Dermis microvascular lymphatic vessel endothelial cell (primary cell): ENCODE results near the gene OPN4. TPM values are rescaled to one million over a fixed set of nuclear protein-coding genes. Genes with fewer than 3 reads are reported as not detected.

Source experiments
- DNase-seq, 2 donors: peaks; one replicate each; pipeline versions ENCODE4 v3.0.0 to v3.0.0-alpha.2; 2010; ENCODE audit warnings: low read depth in 2 of 2
- total RNA-seq: library from RNA; depleted of rRNA; stranded (reverse); fragments of >200 nt; gene quantifications from 2 replicates; pipeline ENCODE4 v1.2.1, GENCODE V29; 2014

OPN4 gene
- total RNA-seq, 1 donor from 2014 or later: not detected

DNA sequence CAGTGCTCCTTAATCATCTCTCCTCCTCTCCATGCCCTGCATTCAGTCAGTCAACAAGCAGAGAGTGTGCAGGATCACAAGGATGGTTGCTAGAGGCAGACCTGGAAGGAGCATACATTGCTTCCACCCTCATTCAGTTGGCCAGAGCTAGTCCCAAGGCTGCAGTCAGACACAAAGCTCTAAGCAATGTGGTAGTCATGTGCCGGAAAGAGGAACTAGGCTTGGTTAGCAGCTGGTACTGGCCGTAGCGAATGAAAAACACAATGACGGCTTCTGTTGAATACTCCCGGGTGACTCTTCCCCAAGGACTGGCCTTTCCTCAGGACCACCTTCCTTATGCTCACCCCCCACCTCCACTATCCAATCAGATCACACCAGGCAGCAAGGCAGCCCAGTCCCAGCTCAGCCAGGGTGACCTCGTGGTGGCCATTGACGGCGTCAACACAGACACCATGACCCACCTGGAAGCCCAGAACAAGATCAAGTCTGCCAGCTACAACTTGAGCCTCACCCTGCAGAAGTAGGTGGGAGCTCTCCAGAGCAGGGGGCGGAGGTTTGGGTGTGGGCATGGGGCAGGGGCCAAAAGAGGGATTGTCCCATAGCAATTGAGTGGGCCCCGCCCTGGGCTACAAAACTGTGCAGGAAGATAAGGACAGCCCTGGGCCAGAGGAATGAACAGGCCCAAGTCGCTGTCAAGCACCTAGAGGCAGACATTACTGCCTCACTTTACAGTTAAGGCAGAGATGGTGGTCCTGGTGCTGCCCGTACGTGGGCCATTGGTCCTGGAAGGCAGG, 24.8 kb downstream of the OPN4 start:
- DNase-seq: no peak

DNA sequence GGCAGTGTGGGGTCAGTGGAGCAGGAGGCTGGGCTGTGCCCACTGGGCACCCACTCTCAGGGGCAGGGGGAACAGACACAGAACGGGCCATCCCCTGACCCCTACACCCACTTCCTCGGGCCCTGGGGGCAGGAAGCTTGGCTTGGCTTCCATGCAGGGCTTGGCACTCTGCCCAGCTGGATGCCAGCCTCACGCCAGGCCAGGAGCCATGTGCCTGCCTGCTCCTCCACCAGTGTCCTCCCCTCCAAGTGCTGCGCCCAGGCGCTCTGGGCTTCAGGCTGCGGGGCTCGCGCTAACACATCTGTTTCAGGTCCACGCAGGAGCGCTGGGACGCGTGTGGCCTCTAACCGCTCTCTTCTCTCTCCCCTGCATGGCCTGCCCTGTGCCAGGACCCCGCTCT, 26.7 kb downstream of the OPN4 start:
- DNase-seq: no peak

DNA sequence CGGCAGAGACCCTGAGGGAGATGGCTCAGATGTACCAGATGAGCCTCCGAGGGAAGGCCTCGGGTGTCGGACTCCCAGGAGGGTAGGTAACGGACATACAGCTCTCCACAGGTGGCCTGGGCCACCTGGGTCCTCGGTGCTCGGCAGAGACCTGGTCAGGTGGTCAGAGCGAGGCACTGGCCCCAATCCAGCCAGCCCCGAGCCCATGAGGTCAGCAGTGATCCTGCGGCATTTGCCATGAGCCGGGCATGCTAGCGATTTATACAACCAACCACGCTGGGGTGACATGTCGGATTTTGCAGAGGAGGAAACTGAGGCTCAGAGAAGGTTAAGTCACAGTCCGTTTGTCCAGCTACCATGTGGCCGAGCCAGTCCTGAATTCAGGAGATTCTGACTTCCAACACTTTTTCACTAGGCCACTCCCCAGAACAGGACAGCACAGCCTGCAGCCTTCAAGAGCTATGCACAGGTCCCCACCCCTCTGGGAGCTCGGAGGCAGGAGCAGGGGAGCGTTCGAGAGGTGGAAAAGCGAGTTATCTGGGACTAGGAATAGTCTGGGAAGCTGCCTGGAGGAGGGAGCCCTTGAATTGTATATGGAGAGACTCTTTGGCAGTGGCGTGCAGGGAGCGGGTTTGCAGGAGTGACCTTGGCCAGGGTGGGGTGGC, 27.5 kb downstream of the OPN4 start:
- no peak for DNase-seq

DNA sequence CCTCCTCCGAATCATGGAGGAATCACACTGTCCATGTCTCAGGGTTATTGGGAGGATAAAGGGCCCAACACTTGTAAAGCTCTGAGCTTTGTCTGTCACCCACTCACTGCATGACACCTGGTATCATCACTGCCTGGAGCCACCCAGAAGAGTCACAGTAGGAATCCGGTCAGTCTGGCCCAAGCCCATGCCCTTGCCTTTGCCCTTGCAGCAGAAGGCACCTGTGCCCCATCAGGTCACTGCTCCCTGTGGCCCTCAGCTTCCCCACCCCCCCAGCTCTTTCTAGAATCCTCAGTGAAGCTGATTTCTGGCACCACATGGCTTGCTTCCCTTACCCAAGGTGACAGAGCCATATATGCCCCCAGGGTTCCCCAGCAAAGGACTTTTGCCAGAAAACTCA, 28.3 kb downstream of the OPN4 start:
- no peak for DNase-seq

DNA sequence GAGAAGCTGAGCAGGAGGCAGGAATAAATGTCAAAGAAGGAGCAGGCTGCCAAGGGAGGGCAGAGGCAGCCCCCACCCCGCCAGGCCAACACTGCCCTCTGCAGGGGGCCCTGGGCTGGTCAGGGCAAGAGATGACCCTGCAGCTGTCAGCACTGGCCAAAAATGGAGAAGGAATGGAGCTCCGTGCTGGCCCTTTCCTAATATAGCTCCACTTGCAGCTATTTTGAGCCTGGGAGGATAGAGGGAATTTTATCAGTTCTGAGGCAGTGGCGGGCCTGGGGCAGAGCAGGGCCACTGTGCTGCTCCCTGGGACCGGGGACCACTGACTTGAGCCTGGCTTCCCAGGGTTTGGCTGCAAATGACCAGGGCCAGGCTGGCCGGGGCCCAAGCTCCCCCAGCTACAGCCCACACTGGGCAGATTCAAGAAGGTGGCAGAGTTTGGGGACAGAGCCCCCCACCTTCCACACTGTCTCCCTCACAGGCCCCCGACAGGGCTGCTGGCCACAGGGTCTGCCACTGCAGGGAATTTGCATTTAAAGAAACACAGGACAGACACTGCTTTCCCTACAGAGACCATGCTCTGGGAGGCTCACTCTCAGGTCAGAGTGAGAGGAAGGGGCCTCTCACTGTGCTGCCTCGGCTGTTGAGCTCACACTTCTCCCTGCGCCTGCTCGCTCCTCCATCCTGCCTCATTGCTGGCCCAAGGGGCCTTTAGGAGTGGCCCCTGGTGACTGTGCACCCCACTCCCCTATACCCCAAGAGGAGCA, 30.2 kb downstream of the OPN4 start:
- DNase-seq: no peak

DNA sequence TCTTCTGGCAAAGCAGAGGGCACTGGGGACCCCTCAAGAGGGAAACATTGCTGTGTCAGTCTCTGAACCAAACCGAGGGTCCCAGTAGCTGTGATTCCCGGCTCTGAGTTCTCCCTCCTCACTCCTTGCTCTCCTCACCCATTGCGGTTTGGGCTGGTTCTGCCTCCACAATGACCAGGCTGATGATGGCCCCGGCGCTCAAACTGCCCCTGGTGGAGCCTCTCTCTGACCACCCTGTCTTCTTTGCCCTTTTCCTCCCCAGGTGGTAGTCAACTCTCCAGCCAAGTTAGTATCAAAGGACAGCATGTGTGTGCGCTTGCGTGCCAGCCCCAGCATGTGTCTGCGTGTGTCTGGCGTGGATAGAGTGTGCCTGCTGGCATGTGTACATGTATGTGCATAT, 31.1 kb downstream of the OPN4 start:
- DNase-seq: no peak

DNA sequence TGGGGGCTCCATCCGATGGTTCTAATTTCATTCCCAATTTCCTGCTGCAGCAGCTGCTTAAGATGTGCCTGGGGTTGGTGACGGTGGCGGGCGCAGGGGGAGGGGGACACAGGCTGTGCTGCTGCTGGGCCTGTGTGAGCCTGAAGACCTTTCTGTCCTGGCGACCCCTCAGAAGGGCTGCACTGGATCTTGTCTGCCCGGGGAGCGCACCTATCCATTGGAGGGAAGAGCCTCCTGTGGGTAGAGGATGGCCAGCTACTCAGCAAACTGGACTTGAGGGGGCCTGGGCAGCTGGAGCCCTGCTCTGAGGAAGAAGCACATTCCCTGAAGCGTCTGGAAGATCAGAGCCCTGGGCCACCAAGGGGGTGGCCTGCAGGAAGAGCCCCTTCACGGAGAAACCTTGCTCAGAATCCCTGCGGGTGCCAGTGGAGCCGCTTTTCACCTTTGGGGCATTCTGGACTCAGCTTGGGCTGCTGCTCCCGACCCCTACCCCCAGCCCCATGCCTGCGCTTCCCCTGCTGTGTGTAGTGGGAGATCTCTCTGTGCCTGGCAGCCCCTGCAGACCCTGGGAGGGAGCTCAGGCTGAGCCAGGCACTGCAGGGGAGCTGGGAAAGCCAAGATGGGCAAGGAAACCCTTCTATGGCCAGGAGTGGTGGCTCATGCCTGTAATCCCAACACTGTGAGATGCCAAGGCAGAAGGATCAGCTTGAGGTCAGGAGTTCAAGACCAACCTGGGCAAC, 31.7 kb downstream of the OPN4 start:
- DNase-seq: no peak

DNA sequence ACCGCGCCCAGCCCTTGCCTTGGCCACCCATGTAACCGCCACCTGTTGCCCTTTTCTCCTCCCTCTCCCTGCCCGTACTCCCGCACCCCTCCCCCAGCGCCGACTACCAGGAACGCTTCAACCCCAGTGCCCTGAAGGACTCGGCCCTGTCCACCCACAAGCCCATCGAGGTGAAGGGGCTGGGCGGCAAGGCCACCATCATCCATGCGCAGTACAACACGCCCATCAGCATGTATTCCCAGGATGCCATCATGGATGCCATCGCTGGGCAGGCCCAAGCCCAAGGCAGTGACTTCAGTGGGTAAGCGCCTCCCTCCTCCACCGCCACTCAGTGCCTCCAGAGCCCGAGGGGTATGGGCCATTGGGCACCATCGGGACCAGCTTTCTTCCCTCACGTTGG, 32.6 kb downstream of the OPN4 start:
- DNase-seq: no peak

DNA sequence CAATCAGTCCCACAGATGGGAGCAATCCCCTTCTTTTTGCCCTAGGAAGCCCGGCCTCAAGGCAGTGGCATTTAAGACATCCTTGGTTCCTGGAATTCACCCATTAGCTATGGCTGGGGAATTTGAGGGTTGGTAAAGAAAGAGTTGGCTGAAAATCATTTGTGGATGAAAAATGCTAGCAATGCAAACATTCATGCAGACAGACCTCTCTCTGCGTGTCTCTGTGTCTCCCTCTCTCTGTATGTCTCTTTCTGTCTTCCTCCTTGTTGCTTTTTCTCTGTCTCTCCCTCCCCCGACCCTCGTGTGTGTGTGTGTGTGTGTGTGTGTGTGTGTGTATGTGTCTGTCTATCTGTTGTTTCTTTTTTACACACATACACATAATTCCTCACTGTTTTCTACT, 33.4 kb downstream of the OPN4 start:
- no peak for DNase-seq

DNA sequence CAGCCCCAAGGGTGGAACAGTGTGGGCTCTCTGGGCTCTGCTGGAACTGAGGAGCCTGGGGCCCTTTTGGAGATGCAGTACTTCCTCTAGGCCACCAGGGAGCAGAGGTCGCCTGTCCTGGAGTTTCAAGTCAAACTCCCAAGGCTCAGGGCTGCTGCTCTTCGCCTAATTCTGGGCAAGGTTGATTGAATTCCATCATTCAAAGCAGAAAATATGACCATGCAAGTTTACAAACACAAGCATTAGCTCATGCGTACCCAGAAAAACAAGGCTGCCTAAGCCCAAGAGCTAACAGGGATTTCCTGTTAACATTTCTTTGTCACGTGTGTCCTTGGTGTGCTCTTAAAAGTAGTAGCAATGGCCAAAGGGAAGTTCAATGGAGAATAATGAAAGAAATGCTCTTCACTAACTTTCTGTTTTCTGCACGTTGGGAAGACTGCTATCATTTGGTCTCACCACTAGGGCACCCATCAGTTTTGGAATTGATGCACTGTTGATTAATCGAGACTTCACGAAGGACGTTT, 34.1 kb downstream of the OPN4 start:
- peak; percentile 12 to 61 for DNase-seq

DNA sequence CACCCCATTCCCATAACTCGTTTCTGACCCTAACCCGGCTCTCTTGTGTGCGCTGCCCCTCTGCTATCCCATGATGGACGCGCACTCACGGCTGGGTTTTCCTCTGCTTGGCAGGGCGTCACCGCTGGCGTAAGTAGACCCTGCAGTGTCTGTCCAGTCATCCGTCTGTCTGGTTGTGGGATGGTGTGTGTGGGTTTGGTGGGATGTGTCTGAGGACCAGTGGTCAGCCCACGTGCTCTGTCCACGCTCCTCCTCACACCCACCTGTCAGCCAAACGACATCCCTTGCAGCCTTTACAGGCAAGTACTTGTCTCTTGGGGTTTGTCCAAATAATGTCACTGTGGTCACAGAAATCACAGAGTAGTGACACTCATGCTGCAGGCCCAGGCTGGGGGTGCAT, 34.8 kb downstream of the OPN4 start:
- no peak for DNase-seq

DNA sequence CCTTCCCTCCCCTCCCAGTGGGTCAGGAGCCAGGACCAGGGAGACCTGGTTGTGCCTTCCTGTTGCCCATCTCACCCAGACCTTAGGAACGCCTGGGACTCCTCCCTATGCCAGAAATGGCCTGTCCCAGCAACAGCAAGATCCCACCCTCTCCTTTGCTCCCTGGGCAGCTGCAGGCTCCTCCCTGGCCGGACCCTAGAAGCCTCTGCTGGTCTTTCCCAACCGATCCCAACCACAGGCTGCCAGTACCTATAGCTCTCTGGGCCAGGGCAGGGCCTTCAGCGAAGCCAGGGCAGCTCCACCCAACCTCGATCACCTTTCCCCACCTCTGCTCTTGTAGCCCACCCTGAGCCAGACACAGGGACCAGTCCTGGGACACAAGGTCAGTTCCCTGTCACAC, 35.9 kb downstream of the OPN4 start:
- DNase-seq: no peak

DNA sequence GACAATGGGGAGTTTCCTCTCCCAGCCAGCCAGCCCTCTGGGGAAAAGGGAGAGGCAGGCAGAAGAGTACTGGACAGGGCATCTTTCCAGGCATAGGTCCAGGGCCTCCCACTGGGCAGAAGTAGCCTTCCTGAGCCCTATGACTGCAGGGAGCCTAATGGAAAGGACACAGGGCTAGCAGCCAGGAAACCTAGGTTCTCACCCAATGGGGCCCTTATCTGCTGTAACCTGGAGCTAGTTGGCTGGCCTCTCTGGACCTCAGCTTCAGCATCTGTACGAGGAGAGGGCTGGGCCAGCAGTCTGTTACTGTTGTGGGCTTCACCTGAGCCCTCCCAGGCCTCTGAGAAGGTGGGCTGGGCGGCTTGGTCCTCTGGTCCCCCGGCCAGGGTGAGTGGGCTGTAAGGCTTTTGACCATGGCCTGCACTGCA, 36.3 kb downstream of the OPN4 start:
- DNase-seq: no peak

DNA sequence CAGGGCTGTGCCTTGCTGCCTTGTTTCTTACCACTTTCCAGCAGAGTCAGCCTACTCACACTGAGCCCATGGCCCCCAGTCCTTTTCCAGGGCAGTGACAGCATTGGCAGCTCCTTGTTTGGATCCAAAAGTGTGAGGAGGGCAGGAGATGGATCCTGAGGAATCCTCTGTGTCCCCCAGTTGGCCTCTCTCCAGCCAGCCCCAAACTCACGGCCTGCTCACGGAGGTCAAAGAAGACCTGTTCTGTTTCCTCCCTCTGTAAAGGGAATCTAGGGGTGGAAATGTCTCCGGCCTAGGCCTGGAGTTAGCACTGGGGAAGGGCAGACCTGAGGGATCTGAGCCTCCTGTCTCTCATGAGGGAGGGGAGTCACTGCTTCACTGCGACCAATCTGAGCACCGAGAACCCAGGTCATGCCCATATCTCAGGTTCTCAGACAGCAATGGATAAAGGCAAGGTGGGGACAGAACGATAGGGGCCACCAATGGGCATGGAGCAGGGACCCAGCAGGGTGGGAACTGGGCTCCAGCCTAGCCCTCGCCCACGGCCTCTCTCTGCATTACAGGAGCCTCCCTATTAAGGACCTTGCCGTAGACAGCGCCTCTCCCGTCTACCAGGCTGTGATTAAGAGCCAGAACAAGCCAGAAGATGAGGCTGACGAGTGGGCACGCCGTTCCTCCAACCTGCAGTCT, 37.1 kb downstream of the OPN4 start:
- DNase-seq: no peak

DNA sequence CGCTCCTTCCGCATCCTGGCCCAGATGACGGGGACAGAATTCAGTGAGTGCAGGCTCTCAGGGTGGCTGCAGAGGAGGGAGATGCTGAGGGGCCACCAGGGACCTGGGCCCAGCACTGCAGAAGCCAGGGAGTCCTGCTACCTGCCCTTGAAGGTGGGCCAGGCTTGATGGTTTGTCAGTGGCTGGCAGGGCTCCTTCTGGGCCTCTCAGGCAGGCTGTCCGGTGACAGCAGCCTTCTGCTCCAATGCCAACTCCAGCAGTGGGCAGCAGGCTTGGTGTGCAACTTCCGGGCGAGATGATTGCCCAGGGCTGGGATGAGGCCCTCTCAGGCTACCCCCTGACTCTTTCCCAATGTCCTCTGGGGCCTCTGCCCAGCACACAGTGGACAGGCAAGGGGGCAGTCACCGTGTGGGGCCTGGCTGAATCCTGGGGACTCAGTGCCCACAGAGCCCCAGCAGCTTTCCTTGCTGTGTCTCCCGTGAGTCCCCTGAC, 37.7 kb downstream of the OPN4 start:
- DNase-seq: no peak

DNA sequence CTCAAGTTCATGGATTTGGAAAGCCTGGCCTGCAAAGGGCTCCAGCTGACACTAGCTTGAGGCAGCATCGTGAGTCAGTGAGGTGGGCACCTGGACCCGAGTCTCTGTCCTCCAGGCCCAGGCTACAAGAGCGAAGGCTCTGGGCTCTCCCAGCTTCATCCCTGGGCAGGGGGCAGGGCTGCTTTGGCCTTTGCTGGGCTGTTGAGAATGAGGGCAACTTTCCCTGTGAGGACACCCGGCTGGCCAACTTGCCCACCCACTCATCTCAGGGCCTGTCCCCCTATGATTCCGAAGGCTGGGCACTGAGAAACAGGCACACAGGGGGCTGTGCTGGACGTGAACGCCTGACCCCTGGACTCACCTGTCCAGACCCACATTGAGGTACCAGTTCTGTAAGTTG, 38.3 kb downstream of the OPN4 start:
- no peak for DNase-seq

DNA sequence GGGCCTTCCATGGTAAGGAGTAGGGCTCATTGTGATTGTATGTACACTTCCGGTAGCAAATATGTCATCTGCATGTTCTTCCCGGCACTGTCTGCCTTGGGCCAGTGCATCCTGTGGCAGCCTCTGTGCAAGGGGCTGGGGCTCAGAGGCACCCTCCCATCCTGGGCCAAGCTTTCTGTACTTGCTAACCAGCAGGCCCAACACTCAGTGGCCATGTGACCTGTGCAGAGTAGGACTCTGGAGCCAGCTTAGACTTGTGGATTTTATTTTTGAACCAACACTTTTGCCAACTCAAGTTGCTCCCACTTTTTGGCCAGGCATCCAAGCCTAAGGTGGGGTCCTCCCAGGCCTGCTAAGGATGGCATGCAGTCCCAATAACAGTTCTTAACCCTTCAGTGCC, 38.9 kb downstream of the OPN4 start:
- no peak for DNase-seq

DNA sequence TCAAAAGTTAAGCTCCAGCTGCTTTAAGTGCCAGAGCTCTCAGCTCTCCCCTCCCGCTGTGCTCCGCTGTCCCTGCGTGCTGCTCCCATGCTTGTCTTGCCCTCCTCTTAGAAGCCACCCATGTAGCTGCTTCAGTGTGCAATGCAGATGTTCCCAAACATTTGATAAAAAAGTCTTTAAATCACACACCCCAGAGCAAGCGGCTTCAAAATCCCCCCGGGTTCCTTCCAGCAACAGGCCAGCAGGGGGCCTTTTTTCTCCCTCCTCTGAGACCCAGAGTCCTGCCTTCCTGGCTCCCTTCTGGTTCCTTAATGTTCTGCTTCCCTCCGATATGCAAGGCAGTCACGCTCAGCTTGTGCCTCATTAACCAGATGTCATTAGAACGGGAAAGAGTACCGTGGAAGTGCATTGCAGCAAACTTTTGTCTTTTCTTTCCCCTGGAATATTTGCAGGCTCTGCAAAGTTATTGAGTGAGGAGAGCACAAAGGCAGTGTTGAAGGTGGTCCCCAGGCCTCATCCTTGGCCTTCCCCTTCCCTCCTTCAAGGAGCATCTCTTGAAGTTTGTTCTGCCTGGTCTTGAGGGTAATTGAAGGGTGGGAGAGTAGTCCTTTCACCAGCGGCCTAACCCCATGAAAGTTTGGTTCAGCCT, 39.5 kb downstream of the OPN4 start:
- DNase-seq: peak in 1 of 2 donors; percentile 38

DNA sequence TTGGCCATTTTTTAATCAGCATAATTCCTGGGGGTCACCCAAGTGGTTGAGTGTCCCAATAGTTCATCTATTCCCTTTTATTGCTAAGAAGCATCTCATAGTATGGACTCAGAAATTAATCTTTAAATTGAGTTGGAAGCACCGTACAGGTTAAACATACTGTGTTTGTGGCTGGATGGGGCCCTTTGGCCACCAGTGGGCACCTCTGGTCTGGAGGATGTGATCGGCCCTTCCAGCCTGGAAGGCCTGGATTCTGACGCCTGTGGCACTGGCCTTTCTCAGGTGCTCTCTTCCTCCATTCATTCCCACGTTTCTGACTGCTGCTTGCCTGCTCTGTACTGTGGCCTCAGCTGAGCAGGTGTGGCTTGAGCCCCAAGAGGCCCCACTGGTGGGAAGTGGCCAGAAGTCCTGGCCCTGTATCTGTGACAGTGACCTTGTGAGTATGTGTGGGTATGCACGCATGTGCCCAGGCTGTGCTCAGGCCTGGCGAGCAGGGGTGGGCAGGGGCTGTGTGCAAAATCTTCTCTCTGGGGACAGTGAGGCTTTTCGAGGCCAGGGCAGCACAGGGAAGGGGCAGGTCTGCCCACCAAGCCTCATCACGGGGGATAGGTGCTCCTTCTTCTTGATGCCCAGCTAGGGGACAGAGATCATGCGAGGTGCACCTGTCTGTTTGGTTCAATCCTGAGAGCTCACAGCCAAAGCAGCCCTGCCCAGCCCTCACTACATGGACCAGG, 44.0 kb downstream of the OPN4 start:
- DNase-seq: peak in 1 of 2 donors; percentile 4

DNA sequence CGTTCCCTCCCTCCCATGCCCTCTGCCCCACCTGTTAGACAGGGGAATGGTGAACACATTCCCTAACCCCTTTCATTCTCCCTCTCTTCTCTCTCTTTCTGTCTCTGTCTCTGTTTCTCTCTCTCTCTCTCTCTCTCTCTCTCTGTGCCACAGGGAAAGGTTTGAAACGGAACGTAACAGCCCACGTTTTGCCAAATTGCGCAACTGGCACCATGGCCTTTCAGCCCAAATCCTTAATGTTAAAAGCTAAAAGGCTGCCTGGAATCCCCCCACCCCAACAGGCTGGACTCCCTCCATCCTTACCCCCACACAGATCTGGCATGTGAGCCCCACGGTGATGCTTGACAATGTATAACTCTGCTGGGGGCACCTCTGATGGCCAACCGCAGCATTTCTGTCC, 44.8 kb downstream of the OPN4 start:
- no peak for DNase-seq
